SU-DHL-6 (cell line): ENCODE measurements around the gene ZBBX.

Source experiments
- EZH2phosphoT487 ChIP-seq: fragments of 200-600 bp; sonication (generic), shearing (Covaris generic); conservative IDR thresholded peaks from 2 replicates; pipeline ENCODE4 v1.6.1; 2018; ENCODE audit warnings: mild to moderate bottlenecking, antibody characterized with exemption, low read length, moderate library complexity, mixed read lengths
- TF ChIP-seq, protein P1 (sequence below): fragments of 200-600 bp; sonication (generic); IDR thresholded peaks from one replicate; pipeline ENCODE4 v1.5.1; 2017; ENCODE audit warnings: antibody characterized with exemption, mild to moderate bottlenecking, low read length, moderate library complexity; ENCODE audit not compliant: insufficient read depth, poor library complexity, severe bottlenecking

DNA sequence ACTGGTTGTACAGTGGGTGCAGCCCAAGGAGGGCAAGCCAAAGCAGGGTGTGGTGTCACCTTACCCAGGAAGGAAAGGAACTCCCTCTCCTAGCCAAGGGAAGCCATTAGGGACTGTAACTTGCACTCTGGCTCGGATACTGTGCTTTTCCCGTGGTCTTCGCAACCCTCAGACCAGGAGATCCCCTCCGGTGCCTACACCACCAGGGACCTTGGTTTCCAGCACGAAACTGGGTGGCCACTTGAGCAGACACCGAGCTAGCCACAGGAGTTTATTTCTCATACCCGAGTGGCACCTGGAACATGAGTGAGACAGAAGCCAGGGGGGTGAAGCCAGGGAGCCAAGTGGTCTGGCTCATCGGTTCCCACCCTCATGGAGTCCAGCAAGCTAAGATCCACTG, 90.7 kb downstream of the ZBBX start:
- no peak for TF ChIP-seq EZH2phosphoT487
- TF ChIP-seq, protein P1, sequence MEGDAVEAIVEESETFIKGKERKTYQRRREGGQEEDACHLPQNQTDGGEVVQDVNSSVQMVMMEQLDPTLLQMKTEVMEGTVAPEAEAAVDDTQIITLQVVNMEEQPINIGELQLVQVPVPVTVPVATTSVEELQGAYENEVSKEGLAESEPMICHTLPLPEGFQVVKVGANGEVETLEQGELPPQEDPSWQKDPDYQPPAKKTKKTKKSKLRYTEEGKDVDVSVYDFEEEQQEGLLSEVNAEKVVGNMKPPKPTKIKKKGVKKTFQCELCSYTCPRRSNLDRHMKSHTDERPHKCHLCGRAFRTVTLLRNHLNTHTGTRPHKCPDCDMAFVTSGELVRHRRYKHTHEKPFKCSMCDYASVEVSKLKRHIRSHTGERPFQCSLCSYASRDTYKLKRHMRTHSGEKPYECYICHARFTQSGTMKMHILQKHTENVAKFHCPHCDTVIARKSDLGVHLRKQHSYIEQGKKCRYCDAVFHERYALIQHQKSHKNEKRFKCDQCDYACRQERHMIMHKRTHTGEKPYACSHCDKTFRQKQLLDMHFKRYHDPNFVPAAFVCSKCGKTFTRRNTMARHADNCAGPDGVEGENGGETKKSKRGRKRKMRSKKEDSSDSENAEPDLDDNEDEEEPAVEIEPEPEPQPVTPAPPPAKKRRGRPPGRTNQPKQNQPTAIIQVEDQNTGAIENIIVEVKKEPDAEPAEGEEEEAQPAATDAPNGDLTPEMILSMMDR, result no peak
